ENCODE measurements around the gene PPL.
"Not testable (repeated sequence)": the region's sequence is repeated elsewhere in the genome, so short reads cannot be mapped to it uniquely, and the experiment has no call there.

Gene PPL

GRCh38 chr16:4957720-4958509 lies 21.0 kb upstream of the PPL start, which contains the start of gene SEC14L5:
SEC14L5 (plus strand) TSS chr16:4958330; CDS start chr16:4959324, 994 bp downstream.
- DNase-seq (ENCODE audit: low read depth in 2 of 2, low spot score in 1 of 2), result peak; percentile 65 to 69

- no peak for DNase-seq (ENCODE audit: low read depth in 2 of 2, low spot score in 1 of 2)
Observed at GRCh38 chr16:4957420-4957719, 20.4 kb upstream of the PPL start.

GRCh38 chr16:4954714-4955113 lies 17.8 kb upstream of the PPL start:
- DNase-seq (ENCODE audit: low read depth in 2 of 2, low spot score in 1 of 2), result no peak

- DNase-seq (ENCODE audit: low read depth in 2 of 2, low spot score in 1 of 2), result not testable (repeated sequence)
Observed at GRCh38 chr16:4951583-4951982, 14.6 kb upstream of the PPL start.

GRCh38 chr16:4949986-4950385 lies 13.0 kb upstream of the PPL start:
- DNase-seq (ENCODE audit: low read depth in 2 of 2, low spot score in 1 of 2), result no peak

GRCh38 chr16:4948903-4949766 lies 12.2 kb upstream of the PPL start:
- DNase-seq (ENCODE audit: low read depth in 2 of 2, low spot score in 1 of 2), result no peak

GRCh38 chr16:4947722-4948503 lies 11.0 kb upstream of the PPL start:
- DNase-seq (ENCODE audit: low read depth in 2 of 2, low spot score in 1 of 2), result no peak

GRCh38 chr16:4946917-4947316 lies 10.0 kb upstream of the PPL start:
- DNase-seq (ENCODE audit: low read depth in 2 of 2, low spot score in 1 of 2), result no peak

GRCh38 chr16:4945560-4946502 lies 8.9 kb upstream of the PPL start:
- no peak for DNase-seq (ENCODE audit: low read depth in 2 of 2, low spot score in 1 of 2)

GRCh38 chr16:4944333-4945281 lies 7.7 kb upstream of the PPL start:
- DNase-seq (ENCODE audit: low read depth in 2 of 2, low spot score in 1 of 2), result no peak

GRCh38 chr16:4942481-4942880 lies 5.5 kb upstream of the PPL start:
- no peak for DNase-seq (ENCODE audit: low read depth in 2 of 2, low spot score in 1 of 2)

GRCh38 chr16:4940719-4941118 lies 3.8 kb upstream of the PPL start:
- no peak for DNase-seq (ENCODE audit: low read depth in 2 of 2, low spot score in 1 of 2)

GRCh38 chr16:4938683-4939030 lies 1.7 kb upstream of the PPL start:
- DNase-seq (ENCODE audit: low read depth in 2 of 2, low spot score in 1 of 2), result no peak

GRCh38 chr16:4937782-4938682 lies 1.1 kb upstream of the PPL start:
- DNase-seq (ENCODE audit: low read depth in 2 of 2, low spot score in 1 of 2), result no peak

GRCh38 chr16:4936181-4936990 lies 562 bp downstream of the PPL start:
- no peak for DNase-seq (ENCODE audit: low read depth in 2 of 2, low spot score in 1 of 2)

- no peak for DNase-seq (ENCODE audit: low read depth in 2 of 2, low spot score in 1 of 2)
Observed at GRCh38 chr16:4935241-4935855, 1.6 kb downstream of the PPL start.

GRCh38 chr16:4934591-4934990 lies 2.4 kb downstream of the PPL start:
- no peak for DNase-seq (ENCODE audit: low read depth in 2 of 2, low spot score in 1 of 2)
